H1 (cell line): ENCODE results near the gene TUBA8. TPM values are rescaled to one million over a fixed set of nuclear protein-coding genes. Genes with fewer than 3 reads are reported as not detected.

Source experiments
- HDAC6 ChIP-seq: IDR thresholded peaks from one replicate; pipeline ENCODE4 v1.7.1; 2012; ENCODE audit warnings: low read depth, mild to moderate bottlenecking, inconsistent platforms, low read length, moderate library complexity
- JUND ChIP-seq: IDR thresholded peaks from 2 replicates; pipeline ENCODE4 v1.6.1; 2011; ENCODE audit warnings: mild to moderate bottlenecking, improper control_type of control experiment, low read length
- NRF1 ChIP-seq: IDR thresholded peaks from 2 replicates; pipeline ENCODE4 v1.6.1; 2011; ENCODE audit warnings: mild to moderate bottlenecking, low read depth, low read length, improper control_type of control experiment
- POLR2A ChIP-seq, 2 experiments: IDR thresholded peaks; 1 replicate in 1 of 2; 2 replicates in 1 of 2; pipeline ENCODE4 v1.6.1; 2011; ENCODE audit warnings: low read depth in 2 of 2, low read length in 2 of 2, mild to moderate bottlenecking in 2 of 2; ENCODE audit errors: control extremely low read depth in 1 of 2
- SIX5 ChIP-seq: IDR thresholded peaks from 2 replicates; pipeline ENCODE4 v1.6.1; 2011; ENCODE audit warnings: mild to moderate bottlenecking, low read depth, low read length
- TAF1 ChIP-seq: IDR thresholded peaks from 2 replicates; pipeline ENCODE4 v1.6.1; 2011; ENCODE audit warnings: mild to moderate bottlenecking, low read depth, low read length
- TAF7 ChIP-seq: optimal IDR thresholded peaks from 2 replicates; pipeline ENCODE3; 2011; ENCODE audit warnings: low read depth, mild to moderate bottlenecking, inconsistent platforms, low read length, moderate library complexity, borderline replicate concordance
- polyA plus RNA-seq, 7 experiments: library from polyadenylated mRNA; depleted of rRNA in 3 of 7; stranded (reverse) in 5 of 7; unstranded in 2 of 7; fragments of >200 nt in 5 of 7; fragments of 200-250 nt in 2 of 7; gene quantifications; 1 replicate in 5 of 7; 2 replicates in 1 of 7; 4 replicates in 1 of 7; pipeline versions ENCODE4 v1.2.1 to v1.2.3, GENCODE V29; 2011 to 2013; ENCODE audit warnings: missing spikeins in 2 of 7, mixed read lengths in 2 of 7
- total RNA-seq: library from RNA; stranded (reverse); fragmentation: NEBNext Ultra II Directional; extraction: Animal tissue kit (Norgen Biotek cat#: 25700); gene quantifications from 2 replicates; pipeline ENCODE4 v1.2.1, GENCODE V29; 2021

The TUBA8 gene
- total and polyA plus RNA-seq, 2 of the 8 experiments (the other 6 are each of a cell fraction or from before 2014, with no cell fraction given): 1.0 to 4.0 TPM

GRCh38 chr22:18075101-18075719, 35.4 kb upstream of the TUBA8 start (continued):
- TF ChIP-seq TAF7: no peak
- TF ChIP-seq POLR2A (IDR thresholded peaks at IDR 0.05; ENCODE audit: control extremely low read depth in 1 of 2, low read depth in 2 of 2, low read length in 2 of 2): no peak
- TF ChIP-seq JUND: no peak
- no peak for TF ChIP-seq TAF1
- no peak for TF ChIP-seq HDAC6
- TF ChIP-seq NRF1: no peak
- TF ChIP-seq SIX5: no peak
